Mesendoderm (in vitro differentiated cells): ENCODE results near the gene UGT1A4.

Source experiments
- DNase-seq: peaks from one replicate; pipeline ENCODE4 v3.0.0; 2013
- H2AK5ac ChIP-seq: 2 replicates; pipeline ENCODE4 v1.6.1; 2013; ENCODE audit warnings: low read length, inconsistent platforms
- H2BK120ac ChIP-seq: 2 replicates; pipeline ENCODE4 v1.6.1; 2013; ENCODE audit warnings: low read depth, mild to moderate bottlenecking, low read length, moderate library complexity, mixed read lengths
- H2BK15ac ChIP-seq: replicated peaks from 2 replicates; pipeline ENCODE4 v1.6.1; 2013; ENCODE audit warnings: low read depth, mild to moderate bottlenecking, moderate library complexity
- H2BK5ac ChIP-seq: 2 replicates; pipeline ENCODE4 v1.6.1; 2013; ENCODE audit warnings: low read length, inconsistent platforms
- H3K18ac ChIP-seq: 2 replicates; pipeline ENCODE4 v1.6.1; 2013; ENCODE audit warnings: mild to moderate bottlenecking, low read length, mixed read lengths
- H3K23ac ChIP-seq: one replicate; pipeline ENCODE4 v1.6.1; 2013; ENCODE audit warnings: low read length
- H3K27ac ChIP-seq: 2 replicates; pipeline ENCODE4 v1.5.1; 2013; ENCODE audit warnings: low read depth, mild to moderate bottlenecking, inconsistent platforms, low read length, moderate library complexity
- H3K27me3 ChIP-seq: 2 replicates; pipeline ENCODE4 v1.6.1; 2013; ENCODE audit warnings: low read length, control low read depth, mild to moderate bottlenecking, inconsistent platforms; ENCODE audit not compliant: insufficient read depth, poor library complexity
- H3K36me3 ChIP-seq: 2 replicates; pipeline ENCODE4 v1.6.1; 2013; ENCODE audit warnings: low read length, inconsistent platforms; ENCODE audit not compliant: control insufficient read depth, insufficient read depth
- H3K4ac ChIP-seq: one replicate; pipeline ENCODE4 v1.6.1; 2013; ENCODE audit warnings: low read depth, mild to moderate bottlenecking, low read length, moderate library complexity
- H3K4me1 ChIP-seq: 2 replicates; pipeline ENCODE4 v1.6.1; 2013; ENCODE audit warnings: low read depth, low read length, inconsistent platforms; ENCODE audit not compliant: control insufficient read depth
- H3K4me2 ChIP-seq: 2 replicates; pipeline ENCODE4 v1.6.1; 2013; ENCODE audit warnings: low read length
- H3K4me3 ChIP-seq: 2 replicates; pipeline ENCODE4 v1.5.1; 2013; ENCODE audit warnings: mild to moderate bottlenecking, low read length
- H3K56ac ChIP-seq: one replicate; pipeline ENCODE4 v1.6.1; 2013; ENCODE audit warnings: low read length
- H3K79me1 ChIP-seq: 2 replicates; pipeline ENCODE4 v1.6.1; 2013; ENCODE audit warnings: low read length, inconsistent platforms
- H3K79me2 ChIP-seq: 2 replicates; pipeline ENCODE4 v1.6.1; 2013; ENCODE audit warnings: mild to moderate bottlenecking, low read length; ENCODE audit not compliant: control insufficient read depth, insufficient read depth
- H3K9ac ChIP-seq: 2 replicates; pipeline ENCODE4 v1.6.1; 2013; ENCODE audit warnings: low read length, inconsistent platforms
- H4K5ac ChIP-seq: one replicate; pipeline ENCODE4 v1.6.1; 2013; ENCODE audit warnings: low read length
- H4K8ac ChIP-seq: one replicate; pipeline ENCODE4 v1.6.1; 2013; ENCODE audit warnings: low read depth, mild to moderate bottlenecking, control low read depth, low read length, moderate library complexity
- WGBS: extraction: QIAGEN DNeasy Blood & Tissue Kit; methylation state at CpG from one replicate; pipeline ENCODE4 v1.1.7; 2013; ENCODE audit warnings: low lambda C conversion rate, missing lambda C conversion rate; ENCODE audit not compliant: insufficient coverage; ENCODE audit errors: extremely low coverage; 5-methylcytosine and 5-hydroxymethylcytosine counted together

The UGT1A4 gene

GRCh38 chr2:233799716-233800115 lies 81.2 kb downstream of the UGT1A4 start:
- Histone ChIP-seq H3K4me1 (no peaks in the 10 kb centered on the region), H3K23ac (no peak overlapping the region), H3K27me3 (no peaks in the 10 kb centered on the region), H3K4ac (no peak overlapping the region), H3K79me2 (no peaks in the 10 kb centered on the region), H2BK15ac (no peak overlapping the region), H2AK5ac (no peak overlapping the region), H3K9ac (no peak overlapping the region), H3K4me3 (no peak overlapping the region), H4K5ac (no peak overlapping the region), H4K8ac (no peak overlapping the region), H3K56ac (no peak overlapping the region), H2BK5ac (no peak overlapping the region), H3K36me3 (no peaks in the 10 kb centered on the region), H3K79me1 (no peaks in the 10 kb centered on the region), H3K18ac (no peak overlapping the region), H2BK120ac (no peak overlapping the region), H3K4me2 (no peak overlapping the region), H3K27ac (no peak overlapping the region)
- DNase-seq: no peak
- no CpG with 5 or more reads among the region's 5 CpGs for whole genome bisulfite sequencing

GRCh38 chr2:233800208-233800607 lies 81.7 kb downstream of the UGT1A4 start:
- no peak for DNase-seq
- no peaks in the 10 kb centered on the region for H3K36me3 ChIP-seq
- H3K9ac ChIP-seq: no peak overlapping the region
- H3K4ac ChIP-seq: no peak overlapping the region
- H2BK120ac ChIP-seq: no peak overlapping the region
- H3K4me3 ChIP-seq: no peak overlapping the region
- H3K79me2 ChIP-seq: no peaks in the 10 kb centered on the region
- H3K18ac ChIP-seq: no peak overlapping the region
- whole genome bisulfite sequencing: no CpG with 5 or more reads among the region's 7 CpGs
- H4K5ac ChIP-seq: no peak overlapping the region
- no peak overlapping the region for H4K8ac ChIP-seq
- H3K27me3 ChIP-seq: no peaks in the 10 kb centered on the region
- H2AK5ac ChIP-seq: no peak overlapping the region
- no peaks in the 10 kb centered on the region for H3K79me1 ChIP-seq
- no peak overlapping the region for H2BK15ac ChIP-seq
- no peak overlapping the region for H3K23ac ChIP-seq
- no peak overlapping the region for H3K27ac ChIP-seq
- no peak overlapping the region for H2BK5ac ChIP-seq
- H3K4me2 ChIP-seq: no peak overlapping the region
- H3K4me1 ChIP-seq: no peaks in the 10 kb centered on the region
- H3K56ac ChIP-seq: no peak overlapping the region

GRCh38 chr2:233801357-233802131 lies 83.0 kb downstream of the UGT1A4 start:
- WGBS: no CpG with 5 or more reads among the region's 9 CpGs
- H3K27me3 ChIP-seq: no peaks in the 10 kb centered on the region
- no peak overlapping the region for H3K56ac ChIP-seq
- H3K4me1 ChIP-seq: no peaks in the 10 kb centered on the region
- no peak overlapping the region for H4K8ac ChIP-seq
- no peak overlapping the region for H3K27ac ChIP-seq
- H3K79me1 ChIP-seq: no peaks in the 10 kb centered on the region
- H3K18ac ChIP-seq: no peak overlapping the region
- H3K79me2 ChIP-seq: no peaks in the 10 kb centered on the region
- no peak overlapping the region for H3K4me2 ChIP-seq
- no peak overlapping the region for H2BK120ac ChIP-seq
- no peak overlapping the region for H3K9ac ChIP-seq
- no peak overlapping the region for H2AK5ac ChIP-seq
- no peak overlapping the region for H4K5ac ChIP-seq
- H3K36me3 ChIP-seq: no peaks in the 10 kb centered on the region
- peak; percentile 58 for DNase-seq
- H3K23ac ChIP-seq: no peak overlapping the region
- no peak overlapping the region for H2BK15ac ChIP-seq
- no peak overlapping the region for H2BK5ac ChIP-seq
- H3K4me3 ChIP-seq: no peak overlapping the region
- H3K4ac ChIP-seq: no peak overlapping the region

DNA sequence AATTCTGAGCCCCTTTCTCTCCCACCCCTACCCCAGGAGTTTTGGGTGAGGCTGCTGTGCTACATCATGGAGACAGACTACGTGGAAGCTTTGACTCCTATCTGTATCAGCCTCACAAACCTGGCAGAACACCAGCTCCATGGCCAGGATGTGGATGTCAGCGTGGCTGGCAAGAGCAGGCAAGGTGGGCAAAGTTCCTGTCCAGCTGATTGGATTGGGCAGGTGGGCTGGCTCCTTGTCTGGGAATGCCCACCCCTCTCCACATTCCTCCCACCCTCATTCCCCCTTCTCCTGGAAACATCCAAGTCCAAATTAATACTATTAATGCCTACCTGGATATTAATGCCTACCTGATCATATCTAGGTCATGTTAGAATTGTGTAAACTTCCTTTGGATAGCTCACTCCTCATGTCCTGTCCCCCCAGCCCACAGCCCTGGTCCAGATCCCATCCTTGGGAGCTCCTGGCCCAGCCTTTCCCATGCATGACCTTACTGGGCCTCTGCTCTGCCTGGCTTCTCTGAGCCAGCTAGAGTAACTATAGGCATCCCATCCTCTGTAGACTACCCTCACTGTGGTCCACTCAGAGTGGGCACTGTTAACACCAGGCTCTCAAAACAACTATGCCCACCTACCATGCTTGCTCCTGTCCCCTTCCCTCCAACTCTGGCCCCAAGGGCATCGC lies 83.7 kb downstream of the UGT1A4 start:
- no peak overlapping the region for H2BK5ac ChIP-seq
- H4K5ac ChIP-seq: no peak overlapping the region
- H3K18ac ChIP-seq: no peak overlapping the region
- H2AK5ac ChIP-seq: no peak overlapping the region
- H3K4ac ChIP-seq: no peak overlapping the region
- H3K9ac ChIP-seq: no peak overlapping the region
- no peaks in the 10 kb centered on the region for H3K27me3 ChIP-seq
- WGBS: no CpG with 5 or more reads among the region's 3 CpGs
- H3K4me2 ChIP-seq: no peak overlapping the region
- H3K23ac ChIP-seq: no peak overlapping the region
- no peak for DNase-seq
- H3K4me1 ChIP-seq: no peaks in the 10 kb centered on the region
- H3K4me3 ChIP-seq: no peak overlapping the region
- no peaks in the 10 kb centered on the region for H3K79me2 ChIP-seq
- H3K79me1 ChIP-seq: no peaks in the 10 kb centered on the region
- H2BK120ac ChIP-seq: no peak overlapping the region
- H3K56ac ChIP-seq: no peak overlapping the region
- H4K8ac ChIP-seq: no peak overlapping the region
- no peaks in the 10 kb centered on the region for H3K36me3 ChIP-seq
- no peak overlapping the region for H3K27ac ChIP-seq
- no peak overlapping the region for H2BK15ac ChIP-seq

GRCh38 chr2:233803292-233803911 lies 84.9 kb downstream of the UGT1A4 start:
- Histone ChIP-seq H3K79me1 (no peaks in the 10 kb centered on the region), H3K79me2 (no peaks in the 10 kb centered on the region), H4K5ac (no peak overlapping the region), H3K4me3 (no peak overlapping the region), H3K56ac (no peak overlapping the region), H3K27me3 (no peaks in the 10 kb centered on the region), H3K18ac (no peak overlapping the region), H3K9ac (no peak overlapping the region), H3K4ac (no peak overlapping the region), H2AK5ac (no peak overlapping the region), H3K27ac (no peak overlapping the region), H3K36me3 (no peaks in the 10 kb centered on the region), H3K23ac (no peak overlapping the region), H2BK15ac (no peak overlapping the region), H3K4me2 (no peak overlapping the region), H3K4me1 (no peaks in the 10 kb centered on the region), H4K8ac (no peak overlapping the region), H2BK5ac (no peak overlapping the region), H2BK120ac (no peak overlapping the region)
- no CpG with 5 or more reads among the region's 2 CpGs for WGBS
- no peak for DNase-seq
